DLD1 (cell line): ENCODE data around the gene SLC7A11.

Experiments
- in situ Hi-C: cut with HindIII; loops from 2 replicates; pipeline ENCODE4 v1.10.0; 2017; ENCODE audit warnings: low sequenced_read_pairs

The SLC7A11 gene

DNA sequence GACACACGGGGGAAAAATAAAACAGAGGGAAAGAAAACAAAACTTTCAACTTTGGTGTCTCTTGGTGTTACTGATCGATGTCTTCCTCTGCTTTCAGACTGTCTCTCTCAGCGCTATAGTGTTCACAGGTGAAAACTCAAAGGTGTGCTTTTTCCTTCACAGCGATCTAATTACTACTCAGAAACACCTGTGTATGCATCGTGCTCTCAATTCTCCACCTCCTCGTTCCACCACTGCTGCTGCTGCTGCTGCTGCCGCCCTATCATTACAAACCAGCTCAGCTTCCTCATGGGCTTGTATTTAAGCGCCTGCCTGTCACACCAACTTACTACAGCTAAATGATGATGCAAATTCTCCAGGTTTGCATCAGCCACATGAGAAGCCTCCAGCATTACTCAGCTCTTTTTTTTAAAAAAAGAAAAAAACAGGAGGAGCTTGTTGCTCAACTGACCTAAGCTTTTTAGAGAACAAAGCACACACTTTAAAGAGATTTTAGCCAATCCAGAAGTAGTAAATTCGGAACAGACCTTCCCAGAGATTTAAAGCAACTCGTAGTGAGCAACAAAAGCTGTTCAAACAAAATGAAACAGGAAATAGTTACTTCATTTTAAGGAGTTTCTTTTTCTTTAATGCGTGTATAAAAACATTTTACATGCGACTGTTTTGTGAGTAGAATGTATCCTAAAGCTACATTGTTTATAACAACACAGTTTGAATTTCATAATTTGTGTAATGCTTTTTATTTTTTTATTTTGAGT lies at the start of gene SLC7A11:
SLC7A11 (minus strand) TSS at position 274 of the 758 bp plus-strand sequence. CDS start 280 bp downstream, outside the sequence.
- in situ Hi-C loops: no loop called here

DNA sequence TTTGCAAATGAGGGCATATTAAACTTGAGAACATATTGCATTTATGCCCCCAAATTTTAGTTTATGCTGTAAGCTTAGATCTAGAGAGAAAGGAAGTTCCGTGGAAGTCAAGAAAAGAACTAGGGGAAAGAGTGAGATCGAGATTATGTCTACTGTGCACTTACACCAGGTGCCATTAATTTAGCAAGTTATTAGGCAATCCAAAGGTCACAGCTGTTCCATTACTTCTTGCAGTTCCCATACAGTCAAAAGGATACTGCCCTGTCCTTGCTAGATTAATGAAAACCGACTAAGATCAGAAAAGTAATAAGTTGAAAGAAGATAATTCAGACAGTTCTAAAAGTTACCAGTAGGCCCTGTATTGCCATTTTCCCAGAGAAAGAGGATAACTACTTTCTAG lies 49.3 kb upstream of the SLC7A11 start:
- in situ Hi-C loops: no loop called here

DNA sequence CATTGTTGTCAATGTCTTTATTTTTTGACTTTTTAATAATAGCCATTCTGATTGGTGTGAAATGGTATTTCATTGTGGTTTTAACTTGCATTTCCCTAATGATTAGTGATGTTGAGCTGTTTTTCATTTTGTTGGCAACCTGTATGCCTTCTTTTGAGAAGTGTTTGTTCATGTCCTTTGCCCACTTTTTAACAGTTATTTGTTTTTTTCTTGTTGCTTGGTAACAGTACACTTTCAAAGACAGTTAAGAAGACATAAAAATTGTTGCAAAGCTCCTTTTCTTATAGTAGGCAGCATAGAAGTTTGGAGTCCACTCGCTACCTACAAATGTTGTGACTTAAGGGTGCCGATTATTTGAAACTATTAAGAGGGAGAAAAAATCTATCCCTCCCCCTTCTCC lies 48.7 kb upstream of the SLC7A11 start:
- in situ Hi-C loops: no loop called here

DNA sequence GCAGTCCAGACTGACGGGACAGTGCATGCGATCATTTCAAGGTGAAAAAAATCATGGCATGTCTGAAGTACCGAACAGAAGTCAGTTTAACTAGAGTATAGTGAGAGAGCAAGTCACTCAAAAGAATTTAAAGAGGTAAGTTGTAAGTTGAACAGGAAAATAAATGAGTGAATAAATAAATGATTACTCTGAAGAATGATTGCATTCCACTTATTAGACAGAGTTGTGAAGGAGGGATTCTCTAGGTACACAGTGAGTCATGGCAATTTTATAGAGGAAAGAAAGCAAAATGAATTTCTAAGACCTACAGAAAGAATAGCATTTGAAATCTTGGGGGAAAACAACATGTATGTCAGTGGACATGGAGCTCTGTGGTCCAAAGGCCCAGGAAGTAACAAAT lies 37.1 kb upstream of the SLC7A11 start:
- in situ Hi-C loops: no loop called here

DNA sequence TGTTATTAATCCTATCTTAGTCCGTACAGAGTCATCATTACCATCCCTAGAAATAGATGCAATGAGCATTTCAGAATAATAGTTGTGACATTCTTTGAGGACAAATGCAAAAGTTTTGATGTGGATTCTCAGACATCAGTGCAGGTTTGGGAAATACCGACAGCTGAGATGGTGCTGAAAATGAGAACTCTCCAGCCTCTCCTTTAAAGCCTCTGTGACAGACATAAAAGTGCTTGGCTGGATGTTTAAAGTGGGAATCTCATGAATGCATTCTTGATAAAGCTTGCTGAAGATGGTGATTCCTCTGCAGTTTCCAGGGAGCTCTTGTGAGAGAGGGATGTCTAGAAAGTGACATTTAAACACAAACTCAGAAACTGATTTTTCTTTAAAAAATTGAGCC lies 35.0 kb upstream of the SLC7A11 start:
- in situ Hi-C loops: no loop called here

DNA sequence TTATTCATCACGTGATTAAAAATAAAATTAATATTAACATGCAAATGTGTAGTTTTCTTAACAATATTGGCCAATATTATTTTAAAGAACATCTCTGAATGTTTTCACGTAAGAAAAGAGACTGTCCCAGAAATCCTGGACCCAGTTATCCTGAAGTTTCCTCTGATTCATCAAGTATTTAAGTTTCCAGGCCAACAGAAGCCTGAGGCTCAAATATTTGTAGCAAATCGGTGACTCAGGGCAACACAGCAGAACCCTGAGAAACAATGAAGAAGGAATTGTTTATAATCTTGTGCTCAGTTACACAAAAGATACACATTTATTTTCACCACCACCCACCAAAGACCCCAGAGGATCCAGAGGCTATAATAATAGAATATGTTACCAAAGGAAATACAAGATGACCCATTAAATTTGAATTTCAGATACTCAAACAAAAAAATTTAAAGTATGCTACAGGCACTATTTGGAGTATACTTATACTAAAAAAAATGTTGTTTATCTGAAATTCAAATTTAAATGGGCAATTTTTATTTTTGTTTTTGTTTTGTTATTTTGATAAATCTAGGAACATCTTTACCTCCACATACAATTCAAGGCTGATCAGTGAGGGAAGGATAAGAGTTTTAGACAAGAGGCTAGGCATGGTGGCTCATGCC lies 33.9 kb upstream of the SLC7A11 start:
- in situ Hi-C loops: no loop called here

DNA sequence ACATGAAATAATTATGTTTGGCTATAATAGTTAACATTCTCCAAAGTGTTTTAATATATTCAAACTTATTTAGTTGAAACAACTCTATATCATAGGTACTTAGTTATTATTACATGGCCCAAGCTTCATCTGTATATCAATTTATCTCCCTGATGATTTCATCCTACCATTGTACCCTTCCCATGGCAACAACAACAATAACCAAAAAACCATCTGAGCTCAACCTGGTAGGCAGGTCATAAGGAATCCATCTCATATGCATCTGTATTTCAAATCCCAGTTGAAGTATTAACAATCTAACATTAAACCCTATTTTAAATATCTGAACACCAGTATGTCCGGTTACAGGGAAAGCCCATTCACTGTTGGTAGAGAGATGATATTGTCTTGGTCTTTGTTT lies 33.1 kb upstream of the SLC7A11 start:
- in situ Hi-C loops: no loop called here

DNA sequence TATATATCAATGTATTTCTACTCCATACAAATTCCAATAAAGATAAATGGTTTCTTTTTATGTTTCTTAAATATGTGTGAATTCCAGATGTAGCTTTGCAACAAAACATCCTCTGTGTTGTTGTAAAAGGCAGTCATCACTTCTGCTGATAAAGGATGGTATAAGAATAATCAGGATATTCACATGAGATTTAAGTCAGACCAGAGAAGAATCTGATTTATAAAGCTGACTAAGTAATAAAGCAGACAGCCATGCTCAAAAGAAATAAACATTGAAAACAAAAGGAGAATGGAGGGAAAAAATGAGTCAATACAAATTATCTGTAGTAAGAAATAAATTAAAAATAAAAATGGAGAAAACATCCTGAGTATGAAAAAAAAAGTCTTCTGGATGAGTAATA lies 27.0 kb upstream of the SLC7A11 start:
- in situ Hi-C loops: no loop called here

DNA sequence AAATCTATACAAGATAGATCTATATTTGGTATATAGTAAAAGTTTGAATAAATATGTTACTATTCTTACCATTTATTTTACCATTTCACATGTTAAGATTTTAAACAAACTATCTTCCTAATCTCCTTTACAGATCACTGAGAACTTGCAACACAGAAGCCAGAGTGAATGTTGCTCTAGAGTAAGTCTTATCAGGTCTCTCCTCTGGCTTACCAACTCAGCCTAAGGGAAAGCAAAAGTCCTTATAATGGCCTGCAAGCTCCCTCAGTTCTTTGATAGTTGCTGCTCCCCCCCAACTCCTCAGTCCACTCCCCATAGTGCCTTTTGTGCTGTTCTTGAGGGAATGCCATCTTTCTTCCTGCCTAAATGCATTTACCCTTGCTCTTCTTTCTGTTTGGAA lies 25.7 kb upstream of the SLC7A11 start:
- in situ Hi-C loops: no loop called here

DNA sequence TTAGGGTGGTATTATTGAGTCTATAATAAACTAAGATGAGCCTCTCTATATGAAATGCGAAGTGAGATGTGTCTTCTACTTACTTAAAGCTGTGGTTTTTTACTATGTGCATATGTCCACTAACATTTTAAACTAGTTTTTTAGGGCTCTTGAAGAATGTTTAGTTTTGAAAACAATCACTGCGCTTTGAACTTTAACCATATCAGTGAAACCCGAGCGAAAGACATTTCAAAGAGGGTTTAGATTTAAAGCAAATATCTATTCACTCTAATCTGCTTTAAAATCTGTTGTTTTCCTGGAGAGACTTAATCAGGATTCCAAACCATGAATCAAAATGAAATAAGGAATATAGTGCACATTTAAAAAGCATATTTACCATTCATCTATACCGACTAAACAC lies 24.8 kb upstream of the SLC7A11 start:
- in situ Hi-C loops: no loop called here

DNA sequence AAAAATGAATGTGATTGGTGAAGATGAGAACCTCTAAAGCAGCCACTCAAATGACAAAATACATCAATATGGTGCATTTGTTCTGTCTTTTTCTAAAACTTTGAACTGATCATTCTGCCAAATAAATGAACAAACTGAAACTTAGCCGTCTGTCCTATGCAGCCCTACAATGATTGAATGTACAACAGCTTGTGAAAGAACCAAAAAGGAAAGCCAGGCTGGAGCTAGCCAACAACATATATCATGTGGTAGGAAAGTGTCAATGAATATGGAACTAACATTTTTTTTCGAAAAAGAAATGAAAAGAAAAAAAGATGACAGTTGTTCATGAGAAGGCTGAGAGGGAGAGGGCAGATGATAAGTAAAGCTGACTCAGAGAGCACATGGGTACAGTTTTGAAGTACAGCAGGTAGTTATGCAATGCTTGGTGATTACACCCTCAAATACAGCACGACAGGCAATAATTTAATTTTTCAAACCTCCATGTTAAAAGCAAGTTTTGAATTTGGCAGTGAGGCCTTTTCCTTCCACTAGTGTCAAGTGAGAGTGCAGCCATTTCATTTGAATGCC lies 21.2 kb upstream of the SLC7A11 start:
- in situ Hi-C loops: no loop called here

DNA sequence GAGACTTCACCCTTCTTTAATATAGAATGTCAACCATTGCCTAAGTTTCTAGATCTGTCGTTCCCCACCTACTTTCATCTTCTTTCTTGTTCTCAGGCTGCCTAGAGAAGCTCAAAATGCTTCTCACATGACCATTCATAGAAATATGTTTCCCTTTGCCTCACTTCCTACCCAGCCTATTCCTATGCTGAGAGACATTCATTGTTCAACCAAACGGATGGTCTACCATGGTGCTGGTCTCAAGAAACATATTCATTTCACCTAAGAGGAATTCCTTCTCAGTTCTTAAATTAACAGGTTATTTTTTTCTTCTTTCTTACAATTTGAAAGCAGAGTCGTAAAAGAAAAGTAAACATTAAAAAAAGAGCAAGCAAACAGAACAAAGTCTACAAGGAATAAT lies 20.3 kb upstream of the SLC7A11 start:
- in situ Hi-C loops: no loop called here

DNA sequence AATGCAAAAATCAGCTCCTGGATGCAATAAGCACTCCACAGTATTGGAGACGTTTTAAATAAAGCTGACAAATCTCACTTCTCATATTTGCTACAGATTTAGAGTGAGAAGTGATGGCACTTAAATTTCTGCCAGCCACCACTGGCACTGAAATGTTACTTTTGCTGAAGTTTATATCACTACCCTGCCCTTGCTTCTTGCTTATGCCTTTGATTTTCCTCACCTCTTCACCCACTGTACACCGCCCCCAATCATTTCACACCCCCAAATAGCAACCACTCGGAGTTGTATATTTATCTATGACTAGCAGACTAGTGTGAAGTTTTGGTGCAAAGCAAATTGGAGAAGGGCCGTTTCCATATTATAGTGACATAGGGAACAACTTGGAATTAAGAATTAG lies 19.9 kb upstream of the SLC7A11 start:
- in situ Hi-C loops: no loop called here

DNA sequence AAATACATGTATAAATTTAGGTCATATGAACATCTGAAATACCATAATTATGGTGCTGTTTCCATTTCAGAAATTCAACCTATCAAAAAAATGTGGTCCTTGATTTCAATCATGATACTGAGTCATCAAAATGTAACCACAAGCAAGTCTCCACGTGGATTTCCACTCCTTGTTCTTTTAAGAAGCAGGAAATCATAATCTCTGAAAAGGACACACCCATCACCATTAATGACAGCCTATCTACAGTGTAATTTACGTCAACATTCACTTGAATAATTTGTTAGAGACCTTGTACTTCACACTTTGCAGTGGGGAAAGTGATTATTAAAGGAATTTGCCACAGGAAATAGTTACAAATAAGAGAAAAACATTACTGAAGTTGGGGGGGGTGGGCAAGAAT lies 17.7 kb upstream of the SLC7A11 start:
- in situ Hi-C loops: no loop called here

DNA sequence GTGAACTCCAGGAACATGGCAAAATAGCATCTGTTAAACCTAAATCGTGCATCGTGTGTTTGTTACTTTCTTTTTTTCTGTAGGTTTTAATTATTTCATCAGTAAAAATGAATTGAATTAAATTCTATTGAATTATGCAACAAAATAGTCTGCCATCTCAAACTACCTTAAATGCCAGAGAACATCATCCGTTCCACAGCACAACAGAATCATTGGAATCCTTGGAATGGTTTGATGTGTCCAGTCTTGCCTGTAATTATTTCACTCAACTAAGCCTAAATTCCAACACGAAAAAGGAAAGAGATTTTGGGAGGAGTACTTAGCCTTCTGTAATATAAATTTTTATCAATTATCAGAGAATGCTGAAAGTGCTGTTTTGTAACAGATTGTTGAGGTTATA lies 17.1 kb upstream of the SLC7A11 start:
- in situ Hi-C loops: no loop called here

DNA sequence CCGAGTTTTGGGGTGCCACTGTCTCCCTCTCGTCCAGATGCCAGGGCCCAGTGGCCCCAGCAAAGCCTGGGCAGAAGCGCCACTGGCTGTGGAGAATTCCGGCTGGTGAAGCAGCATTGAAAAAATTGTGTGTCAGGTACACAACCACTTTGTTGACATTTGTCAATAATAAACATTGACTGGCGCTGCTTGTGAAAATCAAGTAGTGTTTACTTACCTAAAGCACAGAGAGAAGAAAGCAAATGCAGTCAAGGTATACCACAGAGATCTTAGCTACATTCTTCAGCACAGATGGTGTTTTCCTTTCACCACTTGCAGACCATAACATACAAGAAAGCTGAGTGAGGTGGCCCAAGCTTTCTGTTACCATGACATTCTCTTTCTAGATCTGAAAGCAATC lies 14.5 kb upstream of the SLC7A11 start:
- in situ Hi-C loops: no loop called here

DNA sequence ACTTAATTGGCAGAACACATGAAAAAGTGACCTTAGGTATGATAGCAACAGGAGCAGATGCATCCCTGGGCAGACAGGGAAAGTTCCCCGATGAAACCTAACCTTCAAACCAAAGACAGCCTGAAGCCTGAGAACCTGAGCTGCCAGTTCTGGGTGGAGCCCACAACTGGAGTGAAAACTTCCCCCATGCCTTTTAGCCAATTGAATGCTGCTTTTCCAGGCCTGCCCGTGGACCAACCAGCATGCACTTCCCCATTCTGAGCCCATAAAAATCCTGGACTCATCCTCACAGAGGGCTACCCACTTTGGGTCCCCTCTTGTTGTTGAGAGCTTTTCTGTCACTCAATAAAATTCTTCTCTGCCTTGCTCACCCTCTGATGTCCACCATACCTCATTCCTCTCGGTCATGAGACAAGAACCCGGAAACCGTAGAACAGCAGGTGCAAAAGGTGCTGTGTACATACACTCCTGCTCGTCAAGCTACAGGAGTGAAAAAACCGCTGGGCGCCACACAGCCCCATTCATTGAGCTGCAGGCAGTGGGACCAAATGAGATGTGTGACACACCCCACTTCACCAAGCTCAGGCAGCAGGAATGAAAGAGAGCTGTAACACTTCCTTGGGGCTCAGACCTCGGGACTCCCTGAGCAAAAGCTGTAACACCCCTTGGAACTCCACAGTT lies 13.9 kb upstream of the SLC7A11 start:
- in situ Hi-C loops: no loop called here

DNA sequence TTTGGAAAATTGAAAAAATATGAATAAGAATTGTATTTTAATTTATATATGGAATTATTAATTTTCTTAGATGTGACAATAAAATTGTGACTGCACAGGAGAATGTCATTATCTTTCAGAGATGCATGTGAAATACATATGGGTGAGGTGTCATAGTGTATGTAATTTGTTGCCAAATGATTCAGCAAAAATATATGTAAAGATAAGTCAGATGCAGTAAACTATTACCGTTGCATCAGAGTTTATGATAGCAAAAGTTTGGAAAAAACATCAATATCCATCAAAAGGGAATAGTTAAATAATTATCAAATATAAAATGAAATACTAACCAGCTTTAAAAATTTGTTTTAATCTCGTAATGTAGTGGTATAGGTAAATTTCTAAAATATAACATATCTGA lies 10.4 kb upstream of the SLC7A11 start:
- in situ Hi-C loops: no loop called here

DNA sequence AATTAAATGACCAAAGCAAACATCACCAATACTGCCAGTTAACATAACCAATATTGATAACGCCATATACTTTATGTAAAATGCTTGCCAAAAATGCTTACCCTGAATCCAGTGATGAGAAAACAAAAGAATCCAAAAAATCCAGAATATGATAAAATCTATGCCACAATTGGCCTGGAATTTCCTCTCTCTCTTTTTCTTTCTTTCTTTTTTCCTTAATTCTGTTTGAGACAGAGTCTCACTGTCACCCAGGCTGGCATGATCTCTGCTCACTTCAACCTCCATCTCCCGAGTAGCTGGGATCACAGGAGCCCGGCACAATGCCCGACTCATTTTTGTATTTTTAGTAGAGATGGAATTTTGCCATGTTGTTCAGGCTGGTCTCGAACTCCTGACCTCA lies 9.8 kb upstream of the SLC7A11 start:
- in situ Hi-C loops: no loop called here

DNA sequence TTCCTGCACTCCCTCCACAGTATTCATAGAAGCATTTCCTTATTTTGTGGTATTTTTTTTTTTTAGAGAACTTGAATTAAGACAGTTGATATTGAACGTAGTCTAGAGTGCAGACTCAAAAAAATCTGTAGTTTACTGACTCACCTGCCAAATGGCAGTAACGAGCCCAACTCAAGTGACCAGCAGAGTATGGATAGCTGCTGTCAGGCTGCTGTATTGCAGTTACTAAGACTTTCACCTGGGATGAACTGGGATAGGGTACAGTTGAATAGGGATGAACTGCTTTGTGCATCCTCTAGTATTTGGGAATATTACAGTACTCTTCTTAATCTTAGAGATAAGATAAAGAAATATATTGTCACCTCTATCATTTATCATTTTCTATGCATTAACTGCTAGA lies 7.0 kb upstream of the SLC7A11 start:
- in situ Hi-C loops: no loop called here

DNA sequence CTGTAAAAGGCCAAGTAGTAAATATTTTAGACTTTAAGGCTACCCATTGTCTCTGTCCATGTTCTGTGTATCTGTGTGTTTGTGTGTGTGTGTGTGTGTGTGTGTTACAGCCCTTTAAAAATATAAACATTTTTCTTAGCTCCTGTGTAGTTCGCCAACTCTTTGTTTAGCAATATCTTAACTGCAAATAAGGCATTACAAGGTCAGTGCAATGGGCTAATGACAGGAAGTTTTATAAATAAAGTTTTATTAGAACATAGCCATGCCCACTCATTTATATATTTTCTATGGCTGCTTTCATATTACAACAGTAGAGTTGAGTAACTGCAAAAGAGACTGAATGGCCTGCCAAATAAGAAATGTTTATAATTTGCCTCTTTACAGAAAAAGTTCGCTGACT lies 5.9 kb upstream of the SLC7A11 start:
- in situ Hi-C loops: no loop called here

DNA sequence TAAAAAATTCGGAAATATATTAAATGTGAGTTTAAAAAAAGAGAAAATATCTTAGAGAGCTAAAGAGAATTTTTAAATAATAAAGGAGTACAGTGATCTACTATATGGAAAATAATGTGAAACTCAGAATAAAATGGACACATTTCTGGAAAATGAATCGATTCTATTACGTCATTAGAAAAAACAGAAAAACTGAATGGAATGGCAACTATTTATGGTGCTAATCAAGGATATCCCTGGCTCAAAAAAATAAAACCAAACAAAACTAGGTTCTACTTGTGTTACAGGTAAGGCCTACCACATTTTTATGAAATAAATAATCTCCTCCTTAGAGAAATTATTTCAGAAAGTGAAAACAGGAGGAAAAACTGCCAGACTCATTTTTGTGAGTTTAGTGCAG lies 5.5 kb upstream of the SLC7A11 start:
- in situ Hi-C loops: no loop called here
